IMR-90 (cell line): ENCODE measurements around the gene ACVR2B. TPM values are rescaled to one million over a fixed set of nuclear protein-coding genes. Genes with fewer than 3 reads are reported as not detected.

ENCODE experiments used
- ATAC-seq: fragments of 200-7000 bp; cut with Tn5 transposase; 2 replicates; pipeline ENCODE4 v1.9.1; 2020; ENCODE audit warnings: low read depth, mild to moderate bottlenecking, moderate library complexity
- BruUV-seq: library from RNA; stranded (reverse); fragments of 400-500 nt; replicated peaks from 2 replicates; lab custom pipeline; 2021; lab: Mats Ljungman, UMichigan
- CTCF ChIA-PET: fragments of 300-600 bp; formaldehyde crosslinking; extraction: SDS; loops from one replicate; lab custom pipeline; 2021; ENCODE audit warnings: antibody characterized with exemption; lab: Yijun Ruan, JAX
- POLR2A ChIA-PET: fragments of 300-600 bp; sonication (Branson Sonifier 250); formaldehyde crosslinking; loops from one replicate; lab custom pipeline; 2022; ENCODE audit warnings: antibody characterized with exemption; ENCODE audit not compliant: unreplicated experiment; lab: Charles Lee
- DNase-seq: peaks from one replicate; pipeline ENCODE4 v3.0.0; 2013
- H2AFZ ChIP-seq: replicated peaks from 2 replicates; pipeline ENCODE3; 2013; ENCODE audit warnings: low read length, mild to moderate bottlenecking; ENCODE audit not compliant: poor library complexity
- H2AK5ac ChIP-seq: 2 replicates; pipeline ENCODE4 v1.6.1; 2013; ENCODE audit warnings: low read depth, low read length, inconsistent platforms
- H2AK9ac ChIP-seq: replicated peaks from 2 replicates; pipeline ENCODE3; 2013; ENCODE audit warnings: mild to moderate bottlenecking, low read depth, low read length, moderate library complexity; ENCODE audit not compliant: poor library complexity
- H2BK120ac ChIP-seq: 2 replicates; pipeline ENCODE4 v1.6.1; 2013; ENCODE audit warnings: low read depth, low read length, inconsistent platforms
- H2BK15ac ChIP-seq: 3 replicates; pipeline ENCODE4 v1.6.1; 2013; ENCODE audit warnings: low read depth, low read length, inconsistent platforms
- H2BK20ac ChIP-seq: 2 replicates; pipeline ENCODE4 v1.6.1; 2013; ENCODE audit warnings: low read depth, mild to moderate bottlenecking, inconsistent platforms, low read length, moderate library complexity
- H2BK5ac ChIP-seq: 2 replicates; pipeline ENCODE4 v1.6.1; 2013; ENCODE audit warnings: mild to moderate bottlenecking, low read depth, low read length, inconsistent platforms; ENCODE audit not compliant: poor library complexity, severe bottlenecking
- H3K14ac ChIP-seq: replicated peaks from 2 replicates; pipeline ENCODE4 v1.6.1; 2013; ENCODE audit warnings: low read depth, low read length, inconsistent platforms
- H3K18ac ChIP-seq: 2 replicates; pipeline ENCODE4 v1.6.1; 2013; ENCODE audit warnings: low read depth, low read length, control low read depth
- H3K23ac ChIP-seq: 2 replicates; pipeline ENCODE4 v1.6.1; 2013; ENCODE audit warnings: low read depth, low read length, inconsistent platforms
- H3K27ac ChIP-seq: 2 replicates; pipeline ENCODE4 v1.5.1; 2013; ENCODE audit warnings: mild to moderate bottlenecking, control low read depth, low read length; ENCODE audit not compliant: insufficient read depth
- H3K27me3 ChIP-seq: 2 replicates; pipeline ENCODE4 v1.6.1; 2013; ENCODE audit warnings: low read length; ENCODE audit not compliant: control insufficient read depth, insufficient read depth
- H3K36me3 ChIP-seq: 2 replicates; pipeline ENCODE4 v1.6.1; 2013; ENCODE audit warnings: low read length, mixed read lengths; ENCODE audit not compliant: control insufficient read depth, insufficient read depth
- H3K4ac ChIP-seq: 2 replicates; pipeline ENCODE4 v1.6.1; 2013; ENCODE audit warnings: low read depth, low read length, inconsistent platforms
- H3K4me1 ChIP-seq: 2 replicates; pipeline ENCODE4 v1.6.1; 2013; ENCODE audit warnings: low read length, mixed read lengths; ENCODE audit not compliant: control insufficient read depth, insufficient read depth
- H3K4me2 ChIP-seq: 2 replicates; pipeline ENCODE4 v1.6.1; 2013; ENCODE audit warnings: low read depth, mild to moderate bottlenecking, control low read depth, low read length, moderate library complexity
- H3K4me3 ChIP-seq: 2 replicates; pipeline ENCODE4 v1.5.1; 2013; ENCODE audit warnings: low read depth, mild to moderate bottlenecking, control low read depth, low read length, moderate library complexity; ENCODE audit not compliant: insufficient read depth
- H3K56ac ChIP-seq: 2 replicates; pipeline ENCODE4 v1.6.1; 2013; ENCODE audit warnings: low read length, inconsistent platforms; ENCODE audit not compliant: insufficient read depth; ENCODE audit errors: extremely low read depth
- H3K79me1 ChIP-seq, 2 experiments: 2 replicates each; pipeline ENCODE4 v1.6.1; 2013; ENCODE audit warnings: low read length in 2 of 2, inconsistent platforms in 1 of 2, low read depth in 1 of 2
- H3K9ac ChIP-seq: 2 replicates; pipeline ENCODE4 v1.6.1; 2013; ENCODE audit warnings: low read depth, low read length, control low read depth
- H3K9me1 ChIP-seq: 2 replicates; pipeline ENCODE4 v1.6.1; 2013; ENCODE audit warnings: low read length, inconsistent platforms; ENCODE audit not compliant: insufficient read depth
- H3K9me3 ChIP-seq: 2 replicates; pipeline ENCODE4 v1.6.1; 2013; ENCODE audit warnings: low read length; ENCODE audit not compliant: control insufficient read depth, insufficient read depth
- H4K20me1 ChIP-seq: 2 replicates; pipeline ENCODE4 v1.6.1; 2013; ENCODE audit warnings: low read length, inconsistent platforms; ENCODE audit not compliant: insufficient read depth
- H4K5ac ChIP-seq: 2 replicates; pipeline ENCODE4 v1.6.1; 2013; ENCODE audit warnings: mild to moderate bottlenecking, low read depth, low read length, control low read depth
- H4K8ac ChIP-seq, 2 experiments: 2 replicates each; pipeline ENCODE4 v1.6.1; 2013; ENCODE audit warnings: low read depth in 2 of 2, low read length in 2 of 2, control low read depth in 1 of 2, inconsistent platforms in 1 of 2
- H4K91ac ChIP-seq: 2 replicates; pipeline ENCODE4 v1.6.1; 2013; ENCODE audit warnings: low read depth, low read length, inconsistent platforms; ENCODE audit not compliant: insufficient read depth
- BHLHE40 ChIP-seq: fragments of 150-350 bp; IDR thresholded peaks from 2 replicates; pipeline ENCODE4 v1.6.1; 2016; ENCODE audit warnings: mild to moderate bottlenecking, low read depth, low read length
- CEBPB ChIP-seq: IDR thresholded peaks from 2 replicates; pipeline ENCODE4 v1.6.1; 2012; ENCODE audit warnings: low read depth, low read length, improper control_type of control experiment
- CHD1 ChIP-seq: IDR thresholded peaks from 2 replicates; pipeline ENCODE4 v1.6.1; 2012; ENCODE audit warnings: low read depth, low read length, improper control_type of control experiment
- FOS ChIP-seq: fragments of 150-350 bp; IDR thresholded peaks from 2 replicates; pipeline ENCODE4 v1.6.1; 2016; ENCODE audit warnings: low read depth, low read length
- MAFK ChIP-seq: IDR thresholded peaks from 2 replicates; pipeline ENCODE4 v1.6.1; 2012; ENCODE audit warnings: low read depth, low read length, improper control_type of control experiment
- MXI1 ChIP-seq: IDR thresholded peaks from 2 replicates; pipeline ENCODE4 v1.6.1; 2012; ENCODE audit warnings: low read depth, mild to moderate bottlenecking, low read length, moderate library complexity, borderline replicate concordance
- NFE2L2 ChIP-seq: fragments of 150-350 bp; IDR thresholded peaks from 2 replicates; pipeline ENCODE4 v1.6.1; 2016; ENCODE audit warnings: low read depth, mild to moderate bottlenecking, low read length
- POLR2A ChIP-seq: IDR thresholded peaks from 2 replicates; pipeline ENCODE4 v1.6.1; 2012; ENCODE audit warnings: mild to moderate bottlenecking, low read depth, low read length
- RAD21 ChIP-seq: IDR thresholded peaks from 2 replicates; pipeline ENCODE4 v1.6.1; 2012; ENCODE audit warnings: low read length, improper control_type of control experiment
- RFX5 ChIP-seq: IDR thresholded peaks from 2 replicates; pipeline ENCODE4 v1.8.0; 2012; ENCODE audit warnings: low read depth, mild to moderate bottlenecking, low read length, moderate library complexity
- SMC3 ChIP-seq: fragments of 150-350 bp; IDR thresholded peaks from 2 replicates; pipeline ENCODE4 v1.6.1; 2016; ENCODE audit warnings: low read depth, mild to moderate bottlenecking, antibody characterized with exemption, low read length, moderate library complexity
- WGBS, 2 experiments: methylation state at CpG; one replicate each; pipeline versions ENCODE4 v1.1.5 to v1.1.7; 2013; ENCODE audit warnings: missing lambda C conversion rate in 2 of 2; ENCODE audit not compliant: insufficient read length in 1 of 2; ENCODE audit errors: extremely low coverage in 2 of 2; 5-methylcytosine and 5-hydroxymethylcytosine counted together
- dilution Hi-C: fragments of 300-500 bp; cut with HindIII; formaldehyde crosslinking; loops from one replicate; pipeline ENCODE4 v1.14.3; 2018; ENCODE audit warnings: low sequenced_read_pairs; ENCODE audit not compliant: unreplicated experiment
- in situ Hi-C: fragments of 300-500 bp; cut with MboI; formaldehyde crosslinking; loops from 3 replicates; pipeline ENCODE4 v1.14.3; 2019; ENCODE audit warnings: low sequenced_read_pairs, inconsistent platforms, mixed read lengths
- intact Hi-C: fragments of 100-400 bp; cut with micrococcal nuclease; formaldehyde crosslinking; loops from 2 replicates; pipeline ENCODE4 v1.10.0; 2022
- polyA plus RNA-seq, 3 experiments: library from polyadenylated mRNA; depleted of rRNA; stranded (reverse); fragments of >200 nt; gene quantifications; 2 replicates each; pipeline ENCODE4 v1.2.3, GENCODE V29; 2012; ENCODE audit warnings: low replicate concordance in 1 of 3
- total RNA-seq: library from RNA; depleted of rRNA; stranded (reverse); fragments of >200 nt; gene quantifications from 2 replicates; pipeline ENCODE4 v1.2.3, GENCODE V29; 2012
- TF ChIP-seq, protein P1 (sequence below): fragments of 150-350 bp; IDR thresholded peaks from 2 replicates; pipeline ENCODE4 v1.6.1; 2016; ENCODE audit warnings: low read depth, mild to moderate bottlenecking, low read length, moderate library complexity, borderline replicate concordance
- TF ChIP-seq, protein P2 (sequence below): fragments of 150-350 bp; IDR thresholded peaks from 2 replicates; pipeline ENCODE4 v1.6.1; 2017; ENCODE audit warnings: mild to moderate bottlenecking, antibody characterized with exemption, low read length, low read depth
- TF ChIP-seq, protein P3 (sequence below): conservative IDR thresholded peaks from 2 replicates; pipeline ENCODE4 v1.5.1; 2012; ENCODE audit warnings: mild to moderate bottlenecking, low read depth, low read length, improper control_type of control experiment

ACVR2B gene
- total and polyA plus RNA-seq, 2 of the 4 experiments (the other 2 are of a cell fraction) = 0.60 to 1.3 TPM

DNA sequence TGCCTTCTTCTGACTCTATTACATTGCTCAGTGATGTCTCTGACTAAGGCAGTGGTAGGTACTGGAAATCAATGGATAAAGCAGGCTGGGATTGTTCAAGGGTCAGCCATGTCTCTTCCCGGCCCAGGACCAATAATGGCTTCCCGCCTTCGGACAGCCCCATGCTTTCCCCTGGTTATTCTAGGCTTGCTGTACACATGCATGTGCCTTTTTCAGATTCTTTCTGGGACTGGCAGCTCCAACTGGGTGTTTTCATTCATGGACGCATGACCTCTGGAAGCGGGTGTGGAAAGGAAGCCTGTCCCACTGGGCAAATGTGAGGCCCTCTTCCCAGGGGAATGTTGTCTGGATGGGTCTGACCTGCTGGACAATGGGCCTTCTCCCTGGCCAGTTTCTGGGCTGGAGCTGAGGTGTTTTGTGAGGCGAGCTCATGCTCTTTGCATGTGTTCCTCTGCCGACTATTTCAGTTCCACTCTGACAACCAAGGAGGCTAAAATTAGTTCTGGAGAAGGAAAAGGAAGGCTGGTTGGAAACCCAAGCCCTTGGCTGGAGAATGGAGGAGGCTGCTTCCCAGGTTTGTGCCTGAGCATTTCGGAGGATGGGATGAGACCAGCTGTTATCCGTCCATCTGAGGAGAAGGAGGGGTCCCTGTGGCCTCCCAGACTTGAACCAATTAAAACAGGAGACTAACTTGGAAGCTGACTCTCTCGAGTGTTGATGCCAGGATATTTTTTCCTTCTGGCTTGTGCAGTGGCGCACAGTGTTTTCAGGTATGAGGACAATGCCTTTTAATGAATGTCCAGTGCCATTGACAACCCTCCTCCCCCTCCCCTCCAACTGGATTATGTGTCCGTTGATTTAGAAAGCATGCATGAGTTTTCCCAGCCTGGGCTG lies 6.9 kb downstream of the ACVR2B start:
- H3K23ac ChIP-seq = no peak overlapping the region
- H3K27ac ChIP-seq = no peak overlapping the region
- no peak overlapping the region for H3K56ac ChIP-seq
- H4K5ac ChIP-seq = no peak overlapping the region
- H3K9me1 ChIP-seq = peaks cover 6% of the 10 kb centered on the region; the same call in 1 of the 2 replicates
- no TSS peak for BruUV-seq
- H3K14ac ChIP-seq = no peak overlapping the region
- peaks cover 15% of the 10 kb centered on the region for H4K20me1 ChIP-seq
- H2BK20ac ChIP-seq = no peak overlapping the region
- no peak overlapping the region for H3K9ac ChIP-seq
- H2AK5ac ChIP-seq = no peak overlapping the region
- no peak overlapping the region for H3K4me3 ChIP-seq
- no peak overlapping the region for H2AK9ac ChIP-seq
- no peaks in the 10 kb centered on the region for H3K9me3 ChIP-seq
- CTCF ChIA-PET = no interaction called here
- H2BK5ac ChIP-seq = no peak overlapping the region
- WGBS, 2 experiments = 0% methylated on average over 1 of the region's 12 CpGs; no CpG with 5 or more reads in 1 of the 2 experiments
- H4K91ac ChIP-seq = no peak overlapping the region
- DNase-seq (no peak), ATAC-seq (no peak)
- no peaks in the 10 kb centered on the region for H3K27me3 ChIP-seq
- H3K4me1 ChIP-seq = peaks cover 3% of the 10 kb centered on the region; the same call in 1 of the 2 replicates
- no peak overlapping the region for H3K4ac ChIP-seq
- no peak overlapping the region for H2BK15ac ChIP-seq
- no peaks in the 10 kb centered on the region for H3K36me3 ChIP-seq
- dilution Hi-C loops (no loop called here), intact Hi-C loops (no loop called here), in situ Hi-C loops (no loop called here)
- H3K18ac ChIP-seq = no peak overlapping the region
- no peak overlapping the region for H2AFZ ChIP-seq
- no peak overlapping the region for H4K8ac ChIP-seq
- H3K4me2 ChIP-seq = no peak overlapping the region
- no peak for TF ChIP-seq NFE2L2
- TF ChIP-seq SMC3 = no peak
- no peak for TF ChIP-seq RFX5
- TF ChIP-seq, protein P1, sequence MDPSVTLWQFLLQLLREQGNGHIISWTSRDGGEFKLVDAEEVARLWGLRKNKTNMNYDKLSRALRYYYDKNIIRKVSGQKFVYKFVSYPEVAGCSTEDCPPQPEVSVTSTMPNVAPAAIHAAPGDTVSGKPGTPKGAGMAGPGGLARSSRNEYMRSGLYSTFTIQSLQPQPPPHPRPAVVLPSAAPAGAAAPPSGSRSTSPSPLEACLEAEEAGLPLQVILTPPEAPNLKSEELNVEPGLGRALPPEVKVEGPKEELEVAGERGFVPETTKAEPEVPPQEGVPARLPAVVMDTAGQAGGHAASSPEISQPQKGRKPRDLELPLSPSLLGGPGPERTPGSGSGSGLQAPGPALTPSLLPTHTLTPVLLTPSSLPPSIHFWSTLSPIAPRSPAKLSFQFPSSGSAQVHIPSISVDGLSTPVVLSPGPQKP = no peak
- no peak for TF ChIP-seq CEBPB
- no peak for TF ChIP-seq POLR2A
- TF ChIP-seq BHLHE40 = no peak
- TF ChIP-seq FOS = no peak
- no peak for TF ChIP-seq MAFK
- no peak for TF ChIP-seq MXI1
- no peak for TF ChIP-seq RAD21
- TF ChIP-seq CHD1 = no peak
- TF ChIP-seq, protein P2, sequence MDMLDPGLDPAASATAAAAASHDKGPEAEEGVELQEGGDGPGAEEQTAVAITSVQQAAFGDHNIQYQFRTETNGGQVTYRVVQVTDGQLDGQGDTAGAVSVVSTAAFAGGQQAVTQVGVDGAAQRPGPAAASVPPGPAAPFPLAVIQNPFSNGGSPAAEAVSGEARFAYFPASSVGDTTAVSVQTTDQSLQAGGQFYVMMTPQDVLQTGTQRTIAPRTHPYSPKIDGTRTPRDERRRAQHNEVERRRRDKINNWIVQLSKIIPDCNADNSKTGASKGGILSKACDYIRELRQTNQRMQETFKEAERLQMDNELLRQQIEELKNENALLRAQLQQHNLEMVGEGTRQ = no peak
- TF ChIP-seq, protein P3, sequence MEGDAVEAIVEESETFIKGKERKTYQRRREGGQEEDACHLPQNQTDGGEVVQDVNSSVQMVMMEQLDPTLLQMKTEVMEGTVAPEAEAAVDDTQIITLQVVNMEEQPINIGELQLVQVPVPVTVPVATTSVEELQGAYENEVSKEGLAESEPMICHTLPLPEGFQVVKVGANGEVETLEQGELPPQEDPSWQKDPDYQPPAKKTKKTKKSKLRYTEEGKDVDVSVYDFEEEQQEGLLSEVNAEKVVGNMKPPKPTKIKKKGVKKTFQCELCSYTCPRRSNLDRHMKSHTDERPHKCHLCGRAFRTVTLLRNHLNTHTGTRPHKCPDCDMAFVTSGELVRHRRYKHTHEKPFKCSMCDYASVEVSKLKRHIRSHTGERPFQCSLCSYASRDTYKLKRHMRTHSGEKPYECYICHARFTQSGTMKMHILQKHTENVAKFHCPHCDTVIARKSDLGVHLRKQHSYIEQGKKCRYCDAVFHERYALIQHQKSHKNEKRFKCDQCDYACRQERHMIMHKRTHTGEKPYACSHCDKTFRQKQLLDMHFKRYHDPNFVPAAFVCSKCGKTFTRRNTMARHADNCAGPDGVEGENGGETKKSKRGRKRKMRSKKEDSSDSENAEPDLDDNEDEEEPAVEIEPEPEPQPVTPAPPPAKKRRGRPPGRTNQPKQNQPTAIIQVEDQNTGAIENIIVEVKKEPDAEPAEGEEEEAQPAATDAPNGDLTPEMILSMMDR = no peak
- H2BK120ac ChIP-seq = no peak overlapping the region
- POLR2A ChIA-PET = no interaction called here
- peaks cover 21 to 36% of the 10 kb centered on the region in 2 experiments; a peak in 3 of 4 replicates for H3K79me1 ChIP-seq
